HG02981 (cell line): ENCODE results near the gene TCEA2.

Experiments
- ATAC-seq: cut with Tn5 transposase; IDR thresholded peaks from one replicate; pipeline ENCODE4 v1.9.1; 2021; ENCODE audit warnings: mild to moderate bottlenecking, moderate library complexity; ENCODE audit not compliant: unreplicated experiment

TCEA2 gene

GRCh38 chr20:64063389-64064144 lies 569 bp downstream of the TCEA2 start:
- ATAC-seq, result no peak

GRCh38 chr20:64064145-64064698 lies 1.2 kb downstream of the TCEA2 start:
- ATAC-seq, result no peak

GRCh38 chr20:64065062-64065973 lies 2.3 kb downstream of the TCEA2 start:
- ATAC-seq, result no peak

- peak; percentile 40 for ATAC-seq
Observed at GRCh38 chr20:64065974-64066343, 3.0 kb downstream of the TCEA2 start.

- ATAC-seq, result no peak
Observed at GRCh38 chr20:64067005-64067632, 4.1 kb downstream of the TCEA2 start.

- ATAC-seq, result no peak
Observed at GRCh38 chr20:64067733-64068307, 4.8 kb downstream of the TCEA2 start.

DNA sequence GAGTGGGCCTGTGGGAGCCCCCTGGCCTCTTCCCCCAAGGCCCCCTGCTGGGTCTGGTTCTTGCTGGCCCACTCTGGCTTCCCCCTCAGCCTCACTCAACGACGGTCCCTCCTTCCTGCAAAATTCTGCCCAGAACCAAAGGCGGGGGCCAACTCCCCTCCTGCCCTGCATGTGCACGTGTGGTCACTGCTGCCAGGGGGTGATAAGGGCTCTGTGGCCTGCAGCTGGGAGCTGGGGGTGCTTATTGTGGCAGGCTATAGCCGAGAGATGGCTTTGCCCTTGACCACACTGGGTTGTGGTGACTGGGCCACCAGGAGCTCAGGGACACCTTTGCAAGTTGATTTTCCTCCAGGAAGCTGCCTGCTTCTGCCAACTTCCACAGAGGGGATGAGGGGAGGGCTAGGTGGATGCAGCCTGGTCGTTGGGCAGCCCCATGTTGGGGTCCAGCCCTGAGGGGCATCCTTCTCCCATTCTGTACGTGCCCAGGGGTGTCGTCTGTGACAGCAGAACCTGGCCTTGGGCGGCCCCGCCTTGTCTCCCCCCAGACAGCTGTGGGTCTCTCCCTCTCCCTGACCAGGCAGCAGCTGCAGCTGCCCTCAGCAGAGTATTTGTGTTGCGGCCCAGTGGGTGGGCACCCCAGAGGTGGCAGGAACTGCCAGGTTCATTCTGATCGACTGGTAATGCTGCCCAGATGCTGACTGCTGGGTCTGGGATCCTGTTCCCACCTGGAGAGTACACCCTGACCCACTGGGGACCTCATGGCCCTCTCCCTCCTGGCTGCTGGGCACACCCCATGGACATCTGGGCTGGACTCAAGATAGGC lies 5.6 kb downstream of the TCEA2 start:
- ATAC-seq, result no peak

GRCh38 chr20:64069209-64069613 lies 6.2 kb downstream of the TCEA2 start:
- no peak for ATAC-seq

GRCh38 chr20:64069614-64070243 lies 6.7 kb downstream of the TCEA2 start:
- no peak for ATAC-seq

DNA sequence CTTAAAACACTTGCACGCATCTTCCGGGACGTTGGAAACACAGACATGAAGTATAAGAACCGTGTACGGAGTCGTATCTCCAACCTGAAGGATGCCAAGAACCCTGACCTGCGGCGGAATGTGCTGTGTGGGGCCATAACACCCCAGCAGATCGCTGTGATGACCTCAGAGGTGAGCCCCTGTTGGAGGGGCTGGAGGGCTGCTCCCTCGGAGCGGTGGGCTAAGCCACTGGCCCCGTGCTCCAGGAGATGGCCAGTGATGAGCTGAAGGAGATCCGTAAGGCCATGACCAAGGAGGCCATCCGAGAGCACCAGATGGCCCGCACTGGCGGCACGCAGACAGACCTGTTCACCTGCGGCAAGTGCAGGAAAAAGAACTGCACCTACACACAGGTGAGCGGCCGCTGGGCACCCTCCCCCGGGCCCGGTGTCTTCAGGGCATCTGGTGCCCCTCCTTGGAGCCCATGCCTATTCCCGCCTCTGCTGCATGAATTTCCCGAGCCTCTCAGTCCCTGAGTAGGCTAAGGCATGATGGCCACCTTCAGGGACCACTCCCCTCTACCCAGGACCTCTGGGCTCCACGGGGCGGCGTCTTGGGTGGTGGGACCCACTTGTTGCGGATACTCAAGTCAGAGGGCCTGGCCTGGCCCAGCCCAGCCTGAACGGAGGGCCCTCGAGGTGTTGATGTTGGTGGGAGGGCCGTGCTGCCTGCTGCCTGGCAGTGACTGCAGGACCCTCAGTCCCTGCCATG lies 7.4 kb downstream of the TCEA2 start:
- ATAC-seq, result no peak

DNA sequence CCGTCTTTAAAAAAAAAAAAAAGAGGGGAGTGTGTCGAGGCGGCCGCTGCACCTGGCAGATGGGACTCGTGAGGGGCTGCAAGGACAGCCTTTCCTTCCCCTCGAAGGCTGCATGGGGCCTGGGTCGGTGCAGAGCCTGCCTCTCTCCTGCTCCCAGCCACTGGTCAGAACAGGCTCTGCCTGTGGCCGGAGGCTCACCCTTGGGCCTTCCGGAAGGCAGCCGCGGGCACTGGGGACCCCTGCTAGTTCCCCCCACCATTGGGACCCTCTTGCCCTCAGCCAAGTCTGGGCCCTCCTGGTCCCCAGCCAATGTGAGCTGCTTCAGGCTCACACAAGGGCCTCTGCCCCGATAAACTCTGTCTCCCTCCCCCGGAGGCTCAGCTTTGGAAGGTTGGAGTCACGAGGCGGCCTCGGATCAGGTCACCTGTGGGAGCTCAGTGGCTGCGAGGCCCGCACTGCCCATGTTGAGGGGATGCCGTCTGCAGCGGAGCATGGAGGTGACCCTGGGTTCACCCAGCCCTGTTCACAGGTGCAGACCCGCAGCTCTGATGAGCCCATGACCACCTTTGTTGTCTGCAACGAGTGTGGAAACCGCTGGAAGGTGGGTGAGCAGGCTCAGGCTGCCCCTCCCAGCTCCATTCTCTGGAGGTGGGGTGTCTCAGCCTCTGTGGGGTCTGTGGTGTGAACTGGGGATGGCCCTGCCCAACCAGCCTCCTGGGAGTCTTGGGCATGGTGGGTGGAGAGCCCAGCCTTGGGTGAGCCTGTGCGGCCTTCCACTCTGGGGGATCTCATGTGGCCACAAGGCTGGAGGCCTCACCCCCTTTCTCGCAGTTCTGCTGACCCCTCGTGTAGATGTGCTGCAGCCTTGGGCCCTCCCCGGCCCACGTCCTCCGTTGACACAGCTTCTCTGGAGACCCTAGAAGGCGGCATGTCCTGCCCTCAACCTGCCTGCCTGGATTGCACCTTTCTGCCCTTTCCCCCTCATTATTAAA lies 8.6 kb downstream of the TCEA2 start:
- no peak for ATAC-seq

GRCh38 chr20:64072498-64073063 lies 9.6 kb downstream of the TCEA2 start:
- ATAC-seq, result no peak

GRCh38 chr20:64073476-64074183 lies 10.6 kb downstream of the TCEA2 start:
- no peak for ATAC-seq

DNA sequence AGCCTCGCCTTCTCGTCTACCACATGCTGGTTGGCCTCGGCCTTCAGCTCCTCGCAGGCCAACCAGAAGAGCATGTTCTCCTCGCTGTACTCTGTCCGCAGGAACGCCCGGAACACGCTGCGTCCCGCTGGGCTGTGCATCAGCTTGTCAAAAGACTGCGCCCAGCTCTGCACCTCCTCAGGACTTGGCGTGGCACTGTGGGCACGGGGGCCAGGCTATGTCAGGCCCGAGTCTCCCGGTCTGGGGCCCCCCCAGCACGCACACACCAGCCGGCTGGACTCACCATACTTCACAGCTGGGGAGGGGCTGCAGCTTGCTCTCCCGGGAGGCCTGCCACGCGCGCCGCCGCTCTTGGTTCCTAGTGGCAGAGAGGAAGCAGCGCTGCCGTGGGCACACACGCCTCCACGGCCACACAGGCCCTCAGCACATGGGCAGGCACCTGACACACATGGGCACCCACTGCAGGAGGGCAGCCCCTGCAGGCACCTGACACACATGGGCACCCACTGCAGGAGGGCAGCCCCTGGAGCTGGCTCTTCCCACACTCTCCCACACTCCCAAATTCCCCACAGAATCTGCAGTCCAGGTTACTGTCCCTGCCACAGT lies 11.3 kb downstream of the TCEA2 start:
- ATAC-seq, result no peak

- ATAC-seq, result no peak
Observed at GRCh38 chr20:64074963-64075362, 12.0 kb downstream of the TCEA2 start.

GRCh38 chr20:64075556-64075955 lies 12.6 kb downstream of the TCEA2 start:
- ATAC-seq, result no peak
